Measurements from ENCODE around the gene TBCEL.

The TBCEL gene

DNA sequence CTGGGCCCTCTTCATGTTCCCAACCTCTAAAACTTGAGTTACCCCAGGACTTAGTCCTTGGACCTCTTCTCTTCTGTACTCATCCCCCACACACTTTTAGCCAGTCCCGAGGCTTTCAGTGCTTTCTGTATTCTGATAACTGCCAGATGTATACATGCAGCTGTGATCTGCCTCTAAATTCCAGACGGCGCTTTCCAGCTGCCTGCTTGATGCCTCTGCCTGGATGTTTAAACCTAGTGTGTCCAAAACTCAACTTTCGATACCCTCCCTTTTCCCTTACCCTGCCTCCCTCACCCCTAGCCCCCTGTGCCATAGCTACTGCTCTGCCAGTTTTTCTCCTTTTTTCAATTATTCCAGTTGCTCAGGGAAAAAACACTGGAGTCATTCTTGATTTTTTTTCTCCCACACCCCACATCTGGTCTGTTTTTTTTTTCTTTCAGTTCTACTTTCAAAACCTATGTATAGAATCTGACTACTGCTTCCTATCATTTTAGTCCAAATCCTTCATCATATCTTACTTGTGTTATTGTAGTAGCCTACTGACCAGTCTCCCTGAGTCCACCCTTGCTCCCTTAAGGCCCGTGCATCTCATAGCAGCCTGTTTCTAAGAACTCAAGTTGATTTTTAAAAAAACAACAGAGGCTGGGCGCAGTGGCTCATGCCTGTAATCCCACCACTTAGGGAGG, 44.2 kb downstream of the TBCEL start:
- H3K4me1 ChIP-seq (ENCODE audit: insufficient read depth, low read length), result peaks cover 12% of the 10 kb centered on the region; the same call in 1 of the 2 replicates
- no peak overlapping the region for H3K4me3 ChIP-seq (ENCODE audit: low read length)
- no peak overlapping the region for H3K27ac ChIP-seq (ENCODE audit: low read length)
- no peaks in the 10 kb centered on the region for H3K27me3 ChIP-seq (ENCODE audit: insufficient read depth, low read length)
- no peaks in the 10 kb centered on the region for H3K9me3 ChIP-seq (ENCODE audit: insufficient read depth, low read depth, low read length)
- H3K36me3 ChIP-seq (ENCODE audit: insufficient read depth, low read depth, low read length), result peaks cover 28% of the 10 kb centered on the region
- no peak overlapping the region for H3K9ac ChIP-seq (ENCODE audit: low read depth, low read length)

DNA sequence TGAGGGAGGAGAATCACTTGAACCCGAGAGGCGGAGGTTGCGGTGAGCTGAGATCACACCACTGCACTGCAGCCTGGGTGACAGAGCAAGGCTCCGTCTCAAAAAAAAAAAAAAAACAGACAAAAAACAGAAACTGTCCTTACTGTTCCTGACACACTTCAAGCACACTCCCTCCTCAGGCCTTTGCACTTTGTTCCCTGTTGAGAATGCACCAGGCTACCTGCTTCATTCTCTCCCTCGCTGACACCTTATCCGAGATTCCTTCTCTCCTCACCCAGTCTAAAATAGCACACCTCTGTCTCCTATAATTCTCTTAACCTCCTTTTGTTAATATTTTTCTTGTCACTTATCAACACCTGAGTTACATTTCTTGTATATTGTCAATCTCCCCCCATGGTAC, 44.9 kb downstream of the TBCEL start:
- Histone ChIP-seq H3K27ac (ENCODE audit: low read length) (no peak overlapping the region), H3K27me3 (ENCODE audit: insufficient read depth, low read length) (no peaks in the 10 kb centered on the region), H3K4me3 (ENCODE audit: low read length) (no peak overlapping the region), H3K9ac (ENCODE audit: low read depth, low read length) (no peak overlapping the region), H3K36me3 (ENCODE audit: insufficient read depth, low read depth, low read length) (peaks cover 28% of the 10 kb centered on the region), H3K4me1 (ENCODE audit: insufficient read depth, low read length) (peaks cover 12% of the 10 kb centered on the region; the same call in 1 of the 2 replicates), H3K9me3 (ENCODE audit: insufficient read depth, low read depth, low read length) (no peaks in the 10 kb centered on the region)

DNA sequence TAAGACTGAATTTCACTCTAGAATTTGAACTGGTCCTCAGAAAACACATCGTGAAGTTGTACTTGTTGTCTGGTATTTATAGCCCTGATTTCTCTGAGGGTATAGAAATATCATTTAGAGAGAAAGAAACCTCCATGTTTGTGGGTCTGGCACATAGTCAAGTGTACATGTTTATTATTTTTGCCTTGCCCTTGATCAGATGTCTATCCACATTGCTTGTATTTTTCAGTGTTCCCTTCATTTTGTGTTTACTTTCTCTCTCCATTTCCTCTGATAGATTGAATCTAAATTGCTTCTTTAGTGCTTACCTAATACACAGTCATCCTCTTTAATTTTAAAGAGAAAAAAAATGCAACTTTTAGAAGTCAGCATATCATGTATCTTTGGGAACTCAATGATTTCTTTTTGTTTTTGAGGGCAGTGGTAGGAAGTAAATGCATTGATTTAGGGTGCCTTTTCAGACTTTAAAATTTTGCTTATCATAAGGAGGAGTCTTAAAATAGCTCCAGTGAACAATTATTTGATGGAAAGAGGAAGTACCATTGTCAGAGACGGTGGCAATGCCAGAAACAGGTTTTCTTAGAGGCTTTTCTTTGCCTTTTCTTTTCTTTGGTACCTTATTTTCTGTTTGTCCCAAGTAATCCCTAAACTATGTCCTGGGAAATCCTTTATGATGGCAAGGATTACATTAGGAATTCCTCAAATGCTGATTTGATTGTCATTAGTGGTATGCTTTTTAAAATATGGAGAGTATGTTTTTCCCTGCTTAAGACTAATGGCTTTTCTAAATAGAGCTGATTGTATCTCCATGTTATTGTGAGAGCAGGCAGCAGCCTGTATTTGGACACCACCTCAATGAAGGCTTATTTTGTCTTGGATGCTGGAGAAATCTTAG, 47.3 kb downstream of the TBCEL start:
- Histone ChIP-seq H3K4me1 (ENCODE audit: insufficient read depth, low read length) (peaks cover 12% of the 10 kb centered on the region; the same call in 1 of the 2 replicates), H3K9ac (ENCODE audit: low read depth, low read length) (peak overlapping the region; percentile 64; the same call in 1 of the 2 replicates), H3K27ac (ENCODE audit: low read length) (peak overlapping the region; percentile 76), H3K4me3 (ENCODE audit: low read length) (peak overlapping the region; percentile 20; the same call in 1 of the 2 replicates), H3K9me3 (ENCODE audit: insufficient read depth, low read depth, low read length) (no peaks in the 10 kb centered on the region), H3K27me3 (ENCODE audit: insufficient read depth, low read length) (no peaks in the 10 kb centered on the region), H3K36me3 (ENCODE audit: insufficient read depth, low read depth, low read length) (peaks cover 20% of the 10 kb centered on the region)

DNA sequence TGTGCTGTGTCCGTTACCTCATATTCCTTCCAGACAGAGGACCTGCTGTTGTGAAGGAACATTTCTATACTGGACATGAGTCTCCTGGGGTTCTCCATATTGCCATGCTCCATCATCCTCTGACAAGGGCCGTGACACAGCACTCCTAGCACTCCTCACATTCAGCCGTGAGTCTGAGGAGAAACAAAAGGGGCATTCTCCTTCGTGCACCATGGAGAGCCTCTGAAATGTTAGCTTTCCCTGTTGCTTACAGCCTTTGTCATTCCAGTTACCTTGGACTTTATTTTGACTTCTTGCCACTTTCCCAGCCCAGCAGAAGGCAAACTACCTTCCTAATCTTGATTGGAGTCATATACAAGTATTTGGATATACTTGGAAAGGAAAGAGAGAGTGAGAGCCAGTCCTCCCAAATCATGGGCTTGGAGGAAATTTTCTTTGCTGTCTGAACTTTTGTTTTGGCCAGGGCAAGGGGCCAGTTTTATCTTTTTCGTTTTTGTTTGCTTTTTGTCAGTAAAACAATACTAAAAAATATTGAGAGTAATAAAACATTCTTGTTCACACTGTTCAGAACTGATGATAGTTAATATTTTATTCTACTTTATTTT, 48.0 kb downstream of the TBCEL start:
- H3K36me3 ChIP-seq (ENCODE audit: insufficient read depth, low read depth, low read length), result peaks cover 19% of the 10 kb centered on the region
- no peaks in the 10 kb centered on the region for H3K27me3 ChIP-seq (ENCODE audit: insufficient read depth, low read length)
- peak overlapping the region; percentile 20; the same call in 1 of the 2 replicates for H3K4me3 ChIP-seq (ENCODE audit: low read length)
- peak overlapping the region; percentile 64; the same call in 1 of the 2 replicates for H3K9ac ChIP-seq (ENCODE audit: low read depth, low read length)
- H3K27ac ChIP-seq (ENCODE audit: low read length), result peak overlapping the region; percentile 76
- H3K9me3 ChIP-seq (ENCODE audit: insufficient read depth, low read depth, low read length), result no peaks in the 10 kb centered on the region
- peaks cover 12% of the 10 kb centered on the region; the same call in 1 of the 2 replicates for H3K4me1 ChIP-seq (ENCODE audit: insufficient read depth, low read length)

DNA sequence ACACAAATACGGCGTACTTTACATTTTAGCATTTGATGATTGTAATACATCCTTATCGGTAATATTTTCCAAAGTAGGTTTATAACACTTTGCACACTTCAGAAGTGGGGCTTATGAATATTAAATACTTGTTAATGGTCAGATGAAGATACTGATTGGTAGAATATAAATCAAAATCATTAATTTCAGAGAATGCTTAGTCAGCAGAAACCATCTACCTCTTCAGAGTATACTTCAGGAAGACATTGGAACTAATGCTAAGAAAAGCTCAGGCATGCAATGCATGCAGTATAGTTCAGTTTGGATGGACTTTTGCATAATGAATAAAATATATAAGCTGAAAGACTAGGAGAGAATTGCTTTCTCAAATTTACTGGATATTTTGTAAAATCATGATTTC, 57.4 kb downstream of the TBCEL start:
- Histone ChIP-seq H3K27me3 (ENCODE audit: insufficient read depth, low read length) (no peaks in the 10 kb centered on the region), H3K9me3 (ENCODE audit: insufficient read depth, low read depth, low read length) (no peaks in the 10 kb centered on the region), H3K9ac (ENCODE audit: low read depth, low read length) (no peak overlapping the region), H3K27ac (ENCODE audit: low read length) (no peak overlapping the region), H3K4me3 (ENCODE audit: low read length) (no peak overlapping the region), H3K4me1 (ENCODE audit: insufficient read depth, low read length) (no peaks in the 10 kb centered on the region), H3K36me3 (ENCODE audit: insufficient read depth, low read depth, low read length) (peaks cover 4% of the 10 kb centered on the region; the same call in 1 of the 2 replicates)

DNA sequence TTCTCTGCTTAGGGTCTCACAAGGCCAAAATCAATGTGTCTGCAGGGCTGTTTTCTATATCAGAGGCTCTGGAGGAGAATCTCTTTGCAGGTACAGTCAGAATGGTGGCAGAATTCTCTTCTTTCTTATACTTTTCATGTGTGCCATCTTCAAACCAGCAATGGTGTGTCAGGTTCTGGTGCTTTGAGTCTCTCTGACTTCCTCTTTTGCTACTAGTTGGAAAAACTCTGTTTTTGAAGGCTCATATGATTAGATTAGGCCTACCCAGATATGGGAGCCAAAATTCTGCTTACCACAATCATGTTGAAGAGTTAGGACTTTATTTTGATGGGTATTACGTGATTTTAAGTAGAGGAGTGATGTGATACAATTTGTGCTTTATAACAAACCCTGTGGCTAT, 58.3 kb downstream of the TBCEL start:
- Histone ChIP-seq H3K27ac (ENCODE audit: low read length) (no peak overlapping the region), H3K36me3 (ENCODE audit: insufficient read depth, low read depth, low read length) (peaks cover 13% of the 10 kb centered on the region), H3K9me3 (ENCODE audit: insufficient read depth, low read depth, low read length) (no peaks in the 10 kb centered on the region), H3K4me3 (ENCODE audit: low read length) (no peak overlapping the region), H3K9ac (ENCODE audit: low read depth, low read length) (no peak overlapping the region), H3K27me3 (ENCODE audit: insufficient read depth, low read length) (no peaks in the 10 kb centered on the region), H3K4me1 (ENCODE audit: insufficient read depth, low read length) (no peaks in the 10 kb centered on the region)

DNA sequence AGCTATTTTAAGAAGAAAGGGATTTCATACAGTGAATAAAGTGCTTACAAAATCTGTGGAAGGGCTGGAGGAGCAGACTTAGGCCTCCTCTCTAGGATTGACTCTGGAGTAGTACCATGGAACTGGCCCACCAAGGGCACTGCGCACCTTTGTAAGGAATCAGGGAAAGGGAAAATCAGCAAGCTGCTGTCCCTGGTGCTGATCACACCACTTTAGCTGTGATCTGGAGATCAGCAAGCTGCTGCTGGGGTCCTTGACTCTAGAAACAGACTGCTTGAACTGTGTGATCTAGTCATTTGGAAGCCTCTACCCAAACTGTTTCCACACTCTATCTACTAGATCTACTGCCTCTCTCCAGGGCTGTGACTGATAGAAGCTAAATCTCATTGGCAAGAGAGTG, 58.8 kb downstream of the TBCEL start:
- no peak overlapping the region for H3K9ac ChIP-seq (ENCODE audit: low read depth, low read length)
- H3K9me3 ChIP-seq (ENCODE audit: insufficient read depth, low read depth, low read length), result no peaks in the 10 kb centered on the region
- no peak overlapping the region for H3K4me3 ChIP-seq (ENCODE audit: low read length)
- no peaks in the 10 kb centered on the region for H3K27me3 ChIP-seq (ENCODE audit: insufficient read depth, low read length)
- no peak overlapping the region for H3K27ac ChIP-seq (ENCODE audit: low read length)
- H3K4me1 ChIP-seq (ENCODE audit: insufficient read depth, low read length), result no peaks in the 10 kb centered on the region
- H3K36me3 ChIP-seq (ENCODE audit: insufficient read depth, low read depth, low read length), result peaks cover 18% of the 10 kb centered on the region

DNA sequence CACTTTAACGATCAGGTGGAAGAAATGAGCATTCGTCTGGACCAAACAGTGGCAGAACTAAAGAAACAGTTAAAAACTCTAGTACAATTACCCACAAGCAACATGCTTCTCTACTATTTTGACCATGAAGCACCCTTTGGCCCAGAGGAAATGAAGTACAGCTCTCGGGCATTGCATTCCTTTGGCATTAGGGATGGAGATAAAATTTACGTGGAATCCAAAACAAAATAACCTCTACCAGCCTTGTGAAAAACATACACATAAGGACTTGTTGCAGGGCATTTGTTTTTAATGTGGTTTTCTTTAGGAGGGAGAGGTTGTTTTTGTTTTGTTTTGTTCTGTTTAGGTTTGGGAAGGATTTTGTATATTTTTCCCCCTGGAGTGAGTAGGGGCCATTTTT, 63.0 kb downstream of the TBCEL start:
- Histone ChIP-seq H3K4me3 (ENCODE audit: low read length) (no peak overlapping the region), H3K36me3 (ENCODE audit: insufficient read depth, low read depth, low read length) (peaks cover 32% of the 10 kb centered on the region), H3K27ac (ENCODE audit: low read length) (no peak overlapping the region), H3K9me3 (ENCODE audit: insufficient read depth, low read depth, low read length) (no peaks in the 10 kb centered on the region), H3K4me1 (ENCODE audit: insufficient read depth, low read length) (no peaks in the 10 kb centered on the region), H3K27me3 (ENCODE audit: insufficient read depth, low read length) (no peaks in the 10 kb centered on the region), H3K9ac (ENCODE audit: low read depth, low read length) (no peak overlapping the region)

DNA sequence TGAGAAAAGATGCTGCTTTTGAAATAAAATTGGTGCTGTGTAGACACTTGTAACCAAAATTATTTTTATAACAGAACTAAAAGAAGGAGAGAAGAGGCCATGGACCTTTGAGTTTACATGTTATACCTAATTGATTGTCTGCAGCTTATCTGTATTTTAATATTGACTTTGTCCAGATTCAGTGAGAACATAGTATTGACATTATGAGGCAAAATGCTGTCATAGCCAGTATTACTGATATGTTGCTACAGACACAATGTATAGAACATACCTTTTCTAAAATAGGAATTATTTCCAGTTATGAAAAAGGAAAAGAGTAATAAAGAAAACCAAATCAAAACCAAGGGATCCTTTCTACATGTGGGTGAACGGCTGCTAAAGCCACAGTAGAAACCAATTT, 65.7 kb downstream of the TBCEL start:
- Histone ChIP-seq H3K27ac (ENCODE audit: low read length) (no peak overlapping the region), H3K4me1 (ENCODE audit: insufficient read depth, low read length) (no peaks in the 10 kb centered on the region), H3K9me3 (ENCODE audit: insufficient read depth, low read depth, low read length) (no peaks in the 10 kb centered on the region), H3K9ac (ENCODE audit: low read depth, low read length) (no peak overlapping the region), H3K36me3 (ENCODE audit: insufficient read depth, low read depth, low read length) (peaks cover 32% of the 10 kb centered on the region), H3K4me3 (ENCODE audit: low read length) (no peak overlapping the region), H3K27me3 (ENCODE audit: insufficient read depth, low read length) (no peaks in the 10 kb centered on the region)

DNA sequence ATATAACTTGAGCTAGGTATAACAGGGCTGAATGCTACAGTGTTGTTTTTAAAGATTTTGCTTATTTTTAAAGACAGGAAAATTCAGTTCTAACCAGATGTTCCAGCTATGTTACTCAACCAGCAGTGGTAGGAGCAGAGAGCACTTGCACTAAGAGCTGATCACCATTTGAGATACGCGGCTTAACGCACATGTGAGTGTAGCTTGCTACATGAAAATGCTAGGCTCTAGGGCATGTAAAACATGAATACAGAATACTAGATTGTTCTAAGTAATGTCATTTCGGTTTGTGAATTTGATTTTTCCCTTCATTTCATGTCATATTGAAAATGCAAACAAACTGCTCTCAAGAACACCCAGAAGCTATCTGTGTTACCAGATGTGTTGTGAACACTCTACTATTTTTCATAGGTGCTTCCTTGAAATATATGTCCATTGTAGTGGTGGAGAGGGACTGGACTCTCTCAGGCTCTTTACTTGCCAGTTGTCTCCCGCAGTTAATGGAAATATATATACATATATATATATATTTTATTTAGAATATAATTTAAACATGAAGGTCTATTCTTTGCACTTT, 66.3 kb downstream of the TBCEL start:
- no peaks in the 10 kb centered on the region for H3K27me3 ChIP-seq (ENCODE audit: insufficient read depth, low read length)
- H3K4me1 ChIP-seq (ENCODE audit: insufficient read depth, low read length), result no peaks in the 10 kb centered on the region
- H3K36me3 ChIP-seq (ENCODE audit: insufficient read depth, low read depth, low read length), result peaks cover 31% of the 10 kb centered on the region
- H3K9me3 ChIP-seq (ENCODE audit: insufficient read depth, low read depth, low read length), result no peaks in the 10 kb centered on the region
- no peak overlapping the region for H3K4me3 ChIP-seq (ENCODE audit: low read length)
- no peak overlapping the region for H3K27ac ChIP-seq (ENCODE audit: low read length)
- no peak overlapping the region for H3K9ac ChIP-seq (ENCODE audit: low read depth, low read length)

DNA sequence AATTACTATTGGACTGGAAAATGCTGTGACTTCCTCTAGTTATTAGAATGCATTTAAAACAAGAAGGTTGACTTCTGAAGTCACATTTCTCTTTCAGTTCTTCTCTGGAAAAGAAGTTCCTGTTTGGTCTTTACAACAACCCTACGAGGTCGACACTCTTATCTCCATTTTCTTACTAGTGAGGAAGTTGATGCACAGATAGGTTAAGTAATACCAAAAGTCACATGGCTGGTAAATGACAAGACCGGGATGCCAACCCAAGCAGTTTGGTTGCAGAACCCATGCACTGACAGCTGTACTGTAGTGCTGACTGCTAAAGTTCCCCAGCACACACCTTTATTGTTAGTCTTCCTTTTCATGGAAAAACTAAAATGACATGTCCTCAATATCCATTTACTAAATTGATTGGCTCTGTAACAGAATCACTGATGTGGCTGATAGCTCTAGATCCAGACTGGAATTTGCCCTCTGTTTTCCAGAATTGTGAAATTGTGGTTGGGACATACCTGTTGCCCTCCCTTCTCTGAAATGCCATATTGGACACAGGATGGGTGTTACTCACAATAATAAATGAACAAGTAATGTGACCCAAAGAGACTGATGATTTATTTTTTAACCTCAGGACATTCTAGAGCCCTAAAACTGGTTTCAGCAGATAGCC, 67.7 kb downstream of the TBCEL start:
- H3K27ac ChIP-seq (ENCODE audit: low read length), result no peak overlapping the region
- H3K4me3 ChIP-seq (ENCODE audit: low read length), result no peak overlapping the region
- no peaks in the 10 kb centered on the region for H3K27me3 ChIP-seq (ENCODE audit: insufficient read depth, low read length)
- no peak overlapping the region for H3K9ac ChIP-seq (ENCODE audit: low read depth, low read length)
- H3K9me3 ChIP-seq (ENCODE audit: insufficient read depth, low read depth, low read length), result no peaks in the 10 kb centered on the region
- peaks cover 24% of the 10 kb centered on the region for H3K36me3 ChIP-seq (ENCODE audit: insufficient read depth, low read depth, low read length)
- H3K4me1 ChIP-seq (ENCODE audit: insufficient read depth, low read length), result no peaks in the 10 kb centered on the region
